ENCODE results near the gene PSMA6.

DNA sequence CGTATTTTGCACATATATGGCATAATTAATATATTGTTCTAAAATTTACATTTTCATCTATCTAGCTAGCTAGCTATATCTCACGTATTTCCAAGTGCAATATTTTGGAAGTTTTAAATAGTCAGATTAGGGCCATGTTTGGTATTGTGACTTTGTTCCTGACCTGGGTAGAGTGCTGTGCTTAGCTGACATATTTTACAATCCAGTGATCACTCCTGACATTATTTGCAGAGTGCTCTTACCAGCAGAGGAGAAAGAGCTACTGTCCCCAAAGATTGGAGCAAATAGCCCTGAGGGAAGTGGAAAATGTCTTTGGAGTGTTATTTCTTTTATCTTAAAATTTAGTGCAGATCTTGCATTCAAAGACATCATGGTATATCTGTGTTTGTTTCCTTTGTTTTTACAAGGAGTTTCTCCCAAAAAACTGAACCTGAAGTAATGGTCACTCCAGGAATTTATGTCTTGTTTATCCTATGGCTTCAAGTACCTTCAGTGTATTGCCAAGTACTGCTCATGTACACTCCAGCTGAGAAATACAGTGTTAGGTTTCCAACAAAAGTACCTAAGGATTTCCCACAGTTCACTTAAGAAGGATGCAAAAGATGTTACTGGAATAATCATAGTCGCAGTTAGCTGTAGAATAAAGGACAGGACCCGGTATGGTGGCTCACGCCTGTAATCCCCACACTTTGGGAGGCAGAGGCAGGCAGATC is 49.4 kb upstream of the PSMA6 start:
- TF ChIP-seq, protein P1, sequence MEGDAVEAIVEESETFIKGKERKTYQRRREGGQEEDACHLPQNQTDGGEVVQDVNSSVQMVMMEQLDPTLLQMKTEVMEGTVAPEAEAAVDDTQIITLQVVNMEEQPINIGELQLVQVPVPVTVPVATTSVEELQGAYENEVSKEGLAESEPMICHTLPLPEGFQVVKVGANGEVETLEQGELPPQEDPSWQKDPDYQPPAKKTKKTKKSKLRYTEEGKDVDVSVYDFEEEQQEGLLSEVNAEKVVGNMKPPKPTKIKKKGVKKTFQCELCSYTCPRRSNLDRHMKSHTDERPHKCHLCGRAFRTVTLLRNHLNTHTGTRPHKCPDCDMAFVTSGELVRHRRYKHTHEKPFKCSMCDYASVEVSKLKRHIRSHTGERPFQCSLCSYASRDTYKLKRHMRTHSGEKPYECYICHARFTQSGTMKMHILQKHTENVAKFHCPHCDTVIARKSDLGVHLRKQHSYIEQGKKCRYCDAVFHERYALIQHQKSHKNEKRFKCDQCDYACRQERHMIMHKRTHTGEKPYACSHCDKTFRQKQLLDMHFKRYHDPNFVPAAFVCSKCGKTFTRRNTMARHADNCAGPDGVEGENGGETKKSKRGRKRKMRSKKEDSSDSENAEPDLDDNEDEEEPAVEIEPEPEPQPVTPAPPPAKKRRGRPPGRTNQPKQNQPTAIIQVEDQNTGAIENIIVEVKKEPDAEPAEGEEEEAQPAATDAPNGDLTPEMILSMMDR (conservative IDR thresholded peaks at IDR 0.05 in 1 of 2, IDR thresholded peaks at IDR 0.05 in 1 of 2; ENCODE audit: low read depth in 1 of 2, low read length in 2 of 2): no peak
- TF ChIP-seq EZH2 (IDR thresholded peaks at IDR 0.05; ENCODE audit: low read length, missing control alignments): no peak
